IMR-90 (cell line): ENCODE data around the gene MYO1H. TPM values are rescaled to one million over a fixed set of nuclear protein-coding genes. Genes with fewer than 3 reads are reported as not detected.

Source experiments
- ATAC-seq: fragments of 200-7000 bp; cut with Tn5 transposase; 2 replicates; pipeline ENCODE4 v1.9.1; 2020; ENCODE audit warnings: low read depth, mild to moderate bottlenecking, moderate library complexity
- BruUV-seq: library from RNA; stranded (reverse); fragments of 400-500 nt; replicated peaks from 2 replicates; lab custom pipeline; 2021; lab: Mats Ljungman, UMichigan
- CTCF ChIA-PET: fragments of 300-600 bp; formaldehyde crosslinking; extraction: SDS; loops from one replicate; lab custom pipeline; 2021; ENCODE audit warnings: antibody characterized with exemption; lab: Yijun Ruan, JAX
- POLR2A ChIA-PET: fragments of 300-600 bp; sonication (Branson Sonifier 250); formaldehyde crosslinking; loops from one replicate; lab custom pipeline; 2022; ENCODE audit warnings: antibody characterized with exemption; ENCODE audit not compliant: unreplicated experiment; lab: Charles Lee
- DNase-seq: peaks from one replicate; pipeline ENCODE4 v3.0.0; 2013
- H2AFZ ChIP-seq: replicated peaks from 2 replicates; pipeline ENCODE3; 2013; ENCODE audit warnings: low read length, mild to moderate bottlenecking; ENCODE audit not compliant: poor library complexity
- H2AK5ac ChIP-seq: 2 replicates; pipeline ENCODE4 v1.6.1; 2013; ENCODE audit warnings: low read depth, low read length, inconsistent platforms
- H2AK9ac ChIP-seq: replicated peaks from 2 replicates; pipeline ENCODE3; 2013; ENCODE audit warnings: mild to moderate bottlenecking, low read depth, low read length, moderate library complexity; ENCODE audit not compliant: poor library complexity
- H2BK120ac ChIP-seq: 2 replicates; pipeline ENCODE4 v1.6.1; 2013; ENCODE audit warnings: low read depth, low read length, inconsistent platforms
- H2BK15ac ChIP-seq: 3 replicates; pipeline ENCODE4 v1.6.1; 2013; ENCODE audit warnings: low read depth, low read length, inconsistent platforms
- H2BK20ac ChIP-seq: 2 replicates; pipeline ENCODE4 v1.6.1; 2013; ENCODE audit warnings: low read depth, mild to moderate bottlenecking, inconsistent platforms, low read length, moderate library complexity
- H2BK5ac ChIP-seq: 2 replicates; pipeline ENCODE4 v1.6.1; 2013; ENCODE audit warnings: mild to moderate bottlenecking, low read depth, low read length, inconsistent platforms; ENCODE audit not compliant: poor library complexity, severe bottlenecking
- H3K14ac ChIP-seq: replicated peaks from 2 replicates; pipeline ENCODE4 v1.6.1; 2013; ENCODE audit warnings: low read depth, low read length, inconsistent platforms
- H3K18ac ChIP-seq: 2 replicates; pipeline ENCODE4 v1.6.1; 2013; ENCODE audit warnings: low read depth, low read length, control low read depth
- H3K23ac ChIP-seq: 2 replicates; pipeline ENCODE4 v1.6.1; 2013; ENCODE audit warnings: low read depth, low read length, inconsistent platforms
- H3K27ac ChIP-seq: 2 replicates; pipeline ENCODE4 v1.5.1; 2013; ENCODE audit warnings: mild to moderate bottlenecking, control low read depth, low read length; ENCODE audit not compliant: insufficient read depth
- H3K27me3 ChIP-seq: 2 replicates; pipeline ENCODE4 v1.6.1; 2013; ENCODE audit warnings: low read length; ENCODE audit not compliant: control insufficient read depth, insufficient read depth
- H3K36me3 ChIP-seq: 2 replicates; pipeline ENCODE4 v1.6.1; 2013; ENCODE audit warnings: low read length, mixed read lengths; ENCODE audit not compliant: control insufficient read depth, insufficient read depth
- H3K4ac ChIP-seq: 2 replicates; pipeline ENCODE4 v1.6.1; 2013; ENCODE audit warnings: low read depth, low read length, inconsistent platforms
- H3K4me1 ChIP-seq: 2 replicates; pipeline ENCODE4 v1.6.1; 2013; ENCODE audit warnings: low read length, mixed read lengths; ENCODE audit not compliant: control insufficient read depth, insufficient read depth
- H3K4me2 ChIP-seq: 2 replicates; pipeline ENCODE4 v1.6.1; 2013; ENCODE audit warnings: low read depth, mild to moderate bottlenecking, control low read depth, low read length, moderate library complexity
- H3K4me3 ChIP-seq: 2 replicates; pipeline ENCODE4 v1.5.1; 2013; ENCODE audit warnings: low read depth, mild to moderate bottlenecking, control low read depth, low read length, moderate library complexity; ENCODE audit not compliant: insufficient read depth
- H3K56ac ChIP-seq: 2 replicates; pipeline ENCODE4 v1.6.1; 2013; ENCODE audit warnings: low read length, inconsistent platforms; ENCODE audit not compliant: insufficient read depth; ENCODE audit errors: extremely low read depth
- H3K79me1 ChIP-seq, 2 experiments: 2 replicates each; pipeline ENCODE4 v1.6.1; 2013; ENCODE audit warnings: low read length in 2 of 2, inconsistent platforms in 1 of 2, low read depth in 1 of 2
- H3K9ac ChIP-seq: 2 replicates; pipeline ENCODE4 v1.6.1; 2013; ENCODE audit warnings: low read depth, low read length, control low read depth
- H3K9me1 ChIP-seq: 2 replicates; pipeline ENCODE4 v1.6.1; 2013; ENCODE audit warnings: low read length, inconsistent platforms; ENCODE audit not compliant: insufficient read depth
- H3K9me3 ChIP-seq: 2 replicates; pipeline ENCODE4 v1.6.1; 2013; ENCODE audit warnings: low read length; ENCODE audit not compliant: control insufficient read depth, insufficient read depth
- H4K20me1 ChIP-seq: 2 replicates; pipeline ENCODE4 v1.6.1; 2013; ENCODE audit warnings: low read length, inconsistent platforms; ENCODE audit not compliant: insufficient read depth
- H4K5ac ChIP-seq: 2 replicates; pipeline ENCODE4 v1.6.1; 2013; ENCODE audit warnings: mild to moderate bottlenecking, low read depth, low read length, control low read depth
- H4K8ac ChIP-seq, 2 experiments: 2 replicates each; pipeline ENCODE4 v1.6.1; 2013; ENCODE audit warnings: low read depth in 2 of 2, low read length in 2 of 2, control low read depth in 1 of 2, inconsistent platforms in 1 of 2
- H4K91ac ChIP-seq: 2 replicates; pipeline ENCODE4 v1.6.1; 2013; ENCODE audit warnings: low read depth, low read length, inconsistent platforms; ENCODE audit not compliant: insufficient read depth
- MAFK ChIP-seq: IDR thresholded peaks from 2 replicates; pipeline ENCODE4 v1.6.1; 2012; ENCODE audit warnings: low read depth, low read length, improper control_type of control experiment
- MAZ ChIP-seq: IDR thresholded peaks from 2 replicates; pipeline ENCODE4 v1.6.1; 2012; ENCODE audit warnings: low read depth, mild to moderate bottlenecking, low read length, improper control_type of control experiment, moderate library complexity, borderline replicate concordance
- POLR2A ChIP-seq: IDR thresholded peaks from 2 replicates; pipeline ENCODE4 v1.6.1; 2012; ENCODE audit warnings: mild to moderate bottlenecking, low read depth, low read length
- WGBS, 2 experiments: methylation state at CpG; one replicate each; pipeline versions ENCODE4 v1.1.5 to v1.1.7; 2013; ENCODE audit warnings: missing lambda C conversion rate in 2 of 2; ENCODE audit not compliant: insufficient read length in 1 of 2; ENCODE audit errors: extremely low coverage in 2 of 2; 5-methylcytosine and 5-hydroxymethylcytosine counted together
- dilution Hi-C: fragments of 300-500 bp; cut with HindIII; formaldehyde crosslinking; loops from one replicate; pipeline ENCODE4 v1.14.3; 2018; ENCODE audit warnings: low sequenced_read_pairs; ENCODE audit not compliant: unreplicated experiment
- in situ Hi-C: fragments of 300-500 bp; cut with MboI; formaldehyde crosslinking; loops from 3 replicates; pipeline ENCODE4 v1.14.3; 2019; ENCODE audit warnings: low sequenced_read_pairs, inconsistent platforms, mixed read lengths
- intact Hi-C: fragments of 100-400 bp; cut with micrococcal nuclease; formaldehyde crosslinking; loops from 2 replicates; pipeline ENCODE4 v1.10.0; 2022
- polyA plus RNA-seq, 3 experiments: library from polyadenylated mRNA; depleted of rRNA; stranded (reverse); fragments of >200 nt; gene quantifications; 2 replicates each; pipeline ENCODE4 v1.2.3, GENCODE V29; 2012; ENCODE audit warnings: low replicate concordance in 1 of 3
- total RNA-seq: library from RNA; depleted of rRNA; stranded (reverse); fragments of >200 nt; gene quantifications from 2 replicates; pipeline ENCODE4 v1.2.3, GENCODE V29; 2012
- TF ChIP-seq, protein P1 (sequence below): conservative IDR thresholded peaks from 2 replicates; pipeline ENCODE4 v1.5.1; 2012; ENCODE audit warnings: mild to moderate bottlenecking, low read depth, low read length, improper control_type of control experiment
- TF ChIP-seq, protein P2 (sequence below): fragments of 150-350 bp; IDR thresholded peaks from 2 replicates; pipeline ENCODE4 v1.6.1; 2016; ENCODE audit warnings: low read depth, mild to moderate bottlenecking, low read length, moderate library complexity, borderline replicate concordance

The MYO1H gene
- total and polyA plus RNA-seq, 2 of the 4 experiments (the other 2 are of a cell fraction), result not detected

DNA sequence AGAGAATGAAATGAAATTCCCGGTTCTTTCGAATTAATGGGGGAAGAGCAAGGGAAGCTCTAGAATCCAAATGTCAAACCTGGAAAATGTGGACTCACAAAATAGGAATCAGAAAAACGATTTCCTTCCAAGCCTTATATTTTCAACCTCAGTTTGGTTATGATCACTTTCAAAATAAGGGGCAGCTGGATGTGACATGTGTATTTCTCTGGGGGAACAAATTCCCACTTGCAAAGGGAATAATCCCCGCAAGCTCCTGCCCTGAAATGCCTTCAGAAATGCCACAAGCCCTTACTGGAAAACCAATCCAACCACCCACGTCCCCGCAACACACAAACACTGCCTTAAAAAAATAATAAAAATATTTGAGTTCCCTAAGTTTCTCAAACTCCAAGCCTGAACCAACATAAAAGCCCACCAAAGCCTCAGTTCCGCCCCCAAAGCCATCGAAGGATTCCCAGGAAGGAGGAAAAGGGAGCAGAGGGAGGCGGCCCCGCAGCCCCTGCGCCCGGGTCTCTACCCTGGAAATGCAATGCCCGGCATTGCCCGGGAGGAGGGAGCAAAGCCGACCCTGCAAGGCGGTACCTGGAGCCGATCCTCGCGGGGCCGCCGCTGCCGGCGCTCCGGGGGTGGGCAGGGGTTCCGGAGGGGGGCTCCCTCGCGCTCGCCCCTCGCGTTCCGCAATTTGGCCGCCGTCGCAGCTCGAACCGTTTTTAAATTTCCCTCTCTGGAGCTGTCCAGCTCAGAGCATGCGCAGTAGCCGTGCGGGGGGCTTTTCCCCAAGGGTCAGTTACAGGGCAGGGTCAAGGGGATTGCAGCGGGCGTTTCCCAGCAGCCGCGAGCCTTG lies 38.9 kb upstream of the MYO1H start, which contains the start of gene FOXN4:
Gene FOXN4 (minus strand): TSS at position 751 of the 847 bp plus-strand sequence. CDS start 963 bp downstream, outside the sequence.
- Histone ChIP-seq H3K4me1 (no peaks in the 10 kb centered on the region; the same call in 1 of the 2 replicates), H3K4me2 (peak within 1 kb of the TSS; percentile 67), H4K5ac (no peak within 1 kb of the TSS), H2BK120ac (no peak within 1 kb of the TSS), H2AK5ac (no peak within 1 kb of the TSS), H3K4ac (no peak within 1 kb of the TSS), H3K27me3 (peaks cover 73% of the 10 kb centered on the region), H3K27ac (no peak within 1 kb of the TSS), H3K36me3 (no peaks in the 10 kb centered on the region), H4K20me1 (no peaks in the 10 kb centered on the region), H2BK15ac (no peak within 1 kb of the TSS), H3K9ac (no peak within 1 kb of the TSS), H3K14ac (no peak within 1 kb of the TSS), H3K79me1 (no peaks in the 10 kb centered on the region), H4K91ac (no peak within 1 kb of the TSS), H3K56ac (no peak within 1 kb of the TSS), H2AK9ac (no peak within 1 kb of the TSS), H4K8ac (no peak within 1 kb of the TSS), H3K23ac (no peak within 1 kb of the TSS), H3K9me3 (no peaks in the 10 kb centered on the region), H2AFZ (peak within 1 kb of the TSS; percentile 75), H3K9me1 (no peaks in the 10 kb centered on the region), H3K4me3 (no peak within 1 kb of the TSS; the same call in 1 of the 2 replicates), H2BK5ac (no peak within 1 kb of the TSS), H2BK20ac (no peak within 1 kb of the TSS), H3K18ac (no peak within 1 kb of the TSS)
- no TSS peak for BruUV-seq
- intact Hi-C loops (no loop called here), dilution Hi-C loops (no loop called here), in situ Hi-C loops (no loop called here)
- CTCF ChIA-PET, result no interaction called here
- TF ChIP-seq, protein P1, sequence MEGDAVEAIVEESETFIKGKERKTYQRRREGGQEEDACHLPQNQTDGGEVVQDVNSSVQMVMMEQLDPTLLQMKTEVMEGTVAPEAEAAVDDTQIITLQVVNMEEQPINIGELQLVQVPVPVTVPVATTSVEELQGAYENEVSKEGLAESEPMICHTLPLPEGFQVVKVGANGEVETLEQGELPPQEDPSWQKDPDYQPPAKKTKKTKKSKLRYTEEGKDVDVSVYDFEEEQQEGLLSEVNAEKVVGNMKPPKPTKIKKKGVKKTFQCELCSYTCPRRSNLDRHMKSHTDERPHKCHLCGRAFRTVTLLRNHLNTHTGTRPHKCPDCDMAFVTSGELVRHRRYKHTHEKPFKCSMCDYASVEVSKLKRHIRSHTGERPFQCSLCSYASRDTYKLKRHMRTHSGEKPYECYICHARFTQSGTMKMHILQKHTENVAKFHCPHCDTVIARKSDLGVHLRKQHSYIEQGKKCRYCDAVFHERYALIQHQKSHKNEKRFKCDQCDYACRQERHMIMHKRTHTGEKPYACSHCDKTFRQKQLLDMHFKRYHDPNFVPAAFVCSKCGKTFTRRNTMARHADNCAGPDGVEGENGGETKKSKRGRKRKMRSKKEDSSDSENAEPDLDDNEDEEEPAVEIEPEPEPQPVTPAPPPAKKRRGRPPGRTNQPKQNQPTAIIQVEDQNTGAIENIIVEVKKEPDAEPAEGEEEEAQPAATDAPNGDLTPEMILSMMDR, result no peak
- TF ChIP-seq MAZ, result no peak
- TF ChIP-seq MAFK, result no peak
- TF ChIP-seq, protein P2, sequence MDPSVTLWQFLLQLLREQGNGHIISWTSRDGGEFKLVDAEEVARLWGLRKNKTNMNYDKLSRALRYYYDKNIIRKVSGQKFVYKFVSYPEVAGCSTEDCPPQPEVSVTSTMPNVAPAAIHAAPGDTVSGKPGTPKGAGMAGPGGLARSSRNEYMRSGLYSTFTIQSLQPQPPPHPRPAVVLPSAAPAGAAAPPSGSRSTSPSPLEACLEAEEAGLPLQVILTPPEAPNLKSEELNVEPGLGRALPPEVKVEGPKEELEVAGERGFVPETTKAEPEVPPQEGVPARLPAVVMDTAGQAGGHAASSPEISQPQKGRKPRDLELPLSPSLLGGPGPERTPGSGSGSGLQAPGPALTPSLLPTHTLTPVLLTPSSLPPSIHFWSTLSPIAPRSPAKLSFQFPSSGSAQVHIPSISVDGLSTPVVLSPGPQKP, result no peak
- TF ChIP-seq POLR2A, result no peak
- DNase-seq, result no peak
- 0% methylated on average over 8 of the region's 43 CpGs; no CpG with 5 or more reads in 1 of the 2 experiments for WGBS, 2 experiments
- POLR2A ChIA-PET, result no interaction called here
- no peak for ATAC-seq
